Effector memory CD8-positive, alpha-beta T cell (primary cell): ENCODE data around the gene KCNT2.

Experiments
- ATAC-seq: fragments of 150-1000 bp; cut with Tn5 transposase; replicated peaks from 2 replicates; pipeline ENCODE4 v1.10.0; 2021; ENCODE audit warnings: mild to moderate bottlenecking, moderate library complexity
- DNase-seq, 3 experiments: peaks; one replicate each; pipeline ENCODE4 v3.0.0; 2021
- H3K27ac Mint-ChIP-seq, 2 donors: one replicate each; pipeline ENCODE4 v1.8.0; 2022; ENCODE audit warnings: mild to moderate bottlenecking in 2 of 2, mixed read lengths in 2 of 2, moderate library complexity in 2 of 2
- H3K27me3 Mint-ChIP-seq, 2 donors: one replicate each; pipeline ENCODE4 v1.8.0; 2022; ENCODE audit warnings: mixed read lengths in 2 of 2
- H3K36me3 Mint-ChIP-seq: one replicate; pipeline ENCODE4 v1.8.0; 2022; ENCODE audit warnings: mild to moderate bottlenecking, moderate library complexity, mixed read lengths; ENCODE audit not compliant: insufficient read depth
- H3K4me1 Mint-ChIP-seq, 2 donors: one replicate each; pipeline ENCODE4 v1.8.0; 2022; ENCODE audit warnings: low read depth in 2 of 2, mixed read lengths in 2 of 2
- H3K4me3 Mint-ChIP-seq, 2 donors: one replicate each; pipeline ENCODE4 v1.8.0; 2022; ENCODE audit warnings: mild to moderate bottlenecking in 2 of 2, mixed read lengths in 2 of 2, moderate library complexity in 2 of 2
- H3K9me3 Mint-ChIP-seq, 2 donors: one replicate each; pipeline ENCODE4 v1.8.0; 2022; ENCODE audit warnings: mixed read lengths in 2 of 2

KCNT2 gene

GRCh38 chr1:196567238-196567637, 41.0 kb downstream of the KCNT2 start:
- Mint-ChIP-seq H3K9me3 (peaks cover 0 to 1% of the 10 kb centered on the region in 2 donors), H3K27ac (no peak overlapping the region), H3K36me3 (no peaks in the 10 kb centered on the region), H3K27me3 (no peaks in the 10 kb centered on the region), H3K4me3 (no peak overlapping the region), H3K4me1 (no peaks in the 10 kb centered on the region)
- DNase-seq (no peak), ATAC-seq (no peak)

- no peaks in the 10 kb centered on the region for H3K36me3 Mint-ChIP-seq
- no peaks in the 10 kb centered on the region for H3K27me3 Mint-ChIP-seq
- H3K9me3 Mint-ChIP-seq, result no peaks in the 10 kb centered on the region
- no peak for DNase-seq
- H3K4me3 Mint-ChIP-seq, result no peak overlapping the region
- no peaks in the 10 kb centered on the region for H3K4me1 Mint-ChIP-seq
- no peak for ATAC-seq
- no peak overlapping the region for H3K27ac Mint-ChIP-seq
These were observed 44.5 kb downstream of the KCNT2 start for GRCh38 chr1:196563768-196564167.

- H3K9me3 Mint-ChIP-seq, result no peaks in the 10 kb centered on the region
- H3K27ac Mint-ChIP-seq, result no peak overlapping the region
- no peak overlapping the region for H3K4me3 Mint-ChIP-seq
- DNase-seq (no peak), ATAC-seq (no peak)
- no peaks in the 10 kb centered on the region for H3K4me1 Mint-ChIP-seq
- no peaks in the 10 kb centered on the region for H3K27me3 Mint-ChIP-seq
- no peaks in the 10 kb centered on the region for H3K36me3 Mint-ChIP-seq
These were observed 48.9 kb downstream of the KCNT2 start for GRCh38 chr1:196559314-196559713.

- Mint-ChIP-seq H3K9me3 (no peaks in the 10 kb centered on the region), H3K4me3 (peak overlapping the region in 1 of 2 donors; percentile 43), H3K4me1 (no peaks in the 10 kb centered on the region), H3K27me3 (no peaks in the 10 kb centered on the region), H3K36me3 (no peaks in the 10 kb centered on the region), H3K27ac (no peak overlapping the region)
- ATAC-seq, result no peak
- DNase-seq, result no peak
These were observed 49.8 kb downstream of the KCNT2 start for GRCh38 chr1:196558411-196558810.

- H3K36me3 Mint-ChIP-seq, result no peaks in the 10 kb centered on the region
- no peaks in the 10 kb centered on the region for H3K4me1 Mint-ChIP-seq
- H3K9me3 Mint-ChIP-seq, result no peaks in the 10 kb centered on the region
- no peak for DNase-seq
- no peaks in the 10 kb centered on the region for H3K27me3 Mint-ChIP-seq
- no peak for ATAC-seq
- H3K4me3 Mint-ChIP-seq, result no peak overlapping the region
- no peak overlapping the region for H3K27ac Mint-ChIP-seq
These were observed 50.4 kb downstream of the KCNT2 start for GRCh38 chr1:196557797-196558196.

- DNase-seq, result no peak
- no peak overlapping the region for H3K27ac Mint-ChIP-seq
- no peaks in the 10 kb centered on the region for H3K27me3 Mint-ChIP-seq
- no peak for ATAC-seq
- H3K9me3 Mint-ChIP-seq, result peaks cover 0 to 1% of the 10 kb centered on the region in 2 donors
- H3K4me3 Mint-ChIP-seq, result no peak overlapping the region
- no peaks in the 10 kb centered on the region for H3K36me3 Mint-ChIP-seq
- H3K4me1 Mint-ChIP-seq, result no peaks in the 10 kb centered on the region
These were observed 57.5 kb downstream of the KCNT2 start for GRCh38 chr1:196550731-196551130.

- H3K4me1 Mint-ChIP-seq, result no peaks in the 10 kb centered on the region
These were observed 61.7 kb downstream of the KCNT2 start for GRCh38 chr1:196546272-196547111.

GRCh38 chr1:196545222-196545621, 63.0 kb downstream of the KCNT2 start:
- Mint-ChIP-seq H3K4me1 (no peaks in the 10 kb centered on the region), H3K9me3 (peaks cover 0 to 1% of the 10 kb centered on the region in 2 donors), H3K27me3 (no peaks in the 10 kb centered on the region), H3K36me3 (no peaks in the 10 kb centered on the region), H3K27ac (no peak overlapping the region), H3K4me3 (no peak overlapping the region)
- no peak for ATAC-seq
- DNase-seq, result no peak

More at GRCh38 chr1:196546272-196547111, 61.7 kb downstream of the KCNT2 start:
- Mint-ChIP-seq H3K4me3 (no peak overlapping the region), H3K36me3 (no peaks in the 10 kb centered on the region), H3K9me3 (peaks cover 0 to 1% of the 10 kb centered on the region in 2 donors), H3K27me3 (no peaks in the 10 kb centered on the region), H3K27ac (no peak overlapping the region)
- DNase-seq, result no peak
- ATAC-seq, result no peak

GRCh38 chr1:196544617-196545016, 63.6 kb downstream of the KCNT2 start:
- no peak for DNase-seq
- no peaks in the 10 kb centered on the region for H3K36me3 Mint-ChIP-seq
- no peaks in the 10 kb centered on the region for H3K4me1 Mint-ChIP-seq
- ATAC-seq, result no peak
- H3K27me3 Mint-ChIP-seq, result no peaks in the 10 kb centered on the region
- H3K9me3 Mint-ChIP-seq, result peaks cover 0 to 1% of the 10 kb centered on the region in 2 donors
- H3K27ac Mint-ChIP-seq, result no peak overlapping the region
- no peak overlapping the region for H3K4me3 Mint-ChIP-seq

- Mint-ChIP-seq H3K27me3 (no peaks in the 10 kb centered on the region), H3K36me3 (no peaks in the 10 kb centered on the region), H3K4me3 (no peak overlapping the region), H3K27ac (no peak overlapping the region), H3K9me3 (no peaks in the 10 kb centered on the region), H3K4me1 (no peaks in the 10 kb centered on the region)
- no peak for ATAC-seq
- no peak for DNase-seq
These were observed 64.4 kb downstream of the KCNT2 start for GRCh38 chr1:196543833-196544232.

- H3K4me1 Mint-ChIP-seq, result no peaks in the 10 kb centered on the region
These were observed 69.8 kb downstream of the KCNT2 start for GRCh38 chr1:196538473-196538872.

GRCh38 chr1:196535727-196536126, 72.5 kb downstream of the KCNT2 start:
- ATAC-seq, result no peak
- Mint-ChIP-seq H3K9me3 (peaks cover 0 to 3% of the 10 kb centered on the region in 2 donors), H3K36me3 (no peaks in the 10 kb centered on the region)

More at GRCh38 chr1:196538473-196538872, 69.8 kb downstream of the KCNT2 start:
- Mint-ChIP-seq H3K27ac (no peak overlapping the region), H3K9me3 (peaks cover 0 to 3% of the 10 kb centered on the region in 2 donors), H3K4me3 (no peak overlapping the region), H3K27me3 (no peaks in the 10 kb centered on the region), H3K36me3 (no peaks in the 10 kb centered on the region)
- DNase-seq, result no peak
- no peak for ATAC-seq

GRCh38 chr1:196531737-196532524, 76.3 kb downstream of the KCNT2 start:
- Mint-ChIP-seq H3K27ac (no peak overlapping the region), H3K9me3 (peaks cover 0 to 2% of the 10 kb centered on the region in 2 donors), H3K4me1 (no peaks in the 10 kb centered on the region), H3K36me3 (no peaks in the 10 kb centered on the region), H3K27me3 (no peaks in the 10 kb centered on the region), H3K4me3 (no peak overlapping the region)
- no peak for DNase-seq
- ATAC-seq, result no peak

More at GRCh38 chr1:196535727-196536126, 72.5 kb downstream of the KCNT2 start:
- DNase-seq, result no peak
- Mint-ChIP-seq H3K4me3 (no peak overlapping the region), H3K27me3 (no peaks in the 10 kb centered on the region), H3K27ac (no peak overlapping the region), H3K4me1 (no peaks in the 10 kb centered on the region)

- no peak for DNase-seq
- Mint-ChIP-seq H3K4me1 (no peaks in the 10 kb centered on the region), H3K27ac (no peak overlapping the region), H3K27me3 (no peaks in the 10 kb centered on the region), H3K4me3 (no peak overlapping the region), H3K9me3 (peaks cover 0 to 8% of the 10 kb centered on the region in 2 donors), H3K36me3 (no peaks in the 10 kb centered on the region)
- ATAC-seq, result no peak
These were observed 80.3 kb downstream of the KCNT2 start for GRCh38 chr1:196527919-196528318.
